ENCODE data around the gene MRPL54. TPM values are rescaled to one million over a fixed set of nuclear protein-coding genes. Genes with fewer than 3 reads are reported as not detected.

Gene MRPL54
- total and polyA plus RNA-seq, 4 donors, result 33.2 to 77.8 (median 43.1) TPM

GRCh38 chr19:3773814-3774515 lies 11.5 kb downstream of the MRPL54 start:
- 79% methylated on average over 12 of the region's 12 CpGs for WGBS (ENCODE audit: insufficient coverage)
- no peaks in the 10 kb centered on the region for H3K9me3 ChIP-seq (ENCODE audit: control insufficient read depth, insufficient read depth, low read length)
- DNase-seq (ENCODE audit: low read depth in 4 of 6, low spot score in 6 of 6), result no peak

GRCh38 chr19:3774621-3775373 lies 12.3 kb downstream of the MRPL54 start:
- DNase-seq (ENCODE audit: low read depth in 4 of 6, low spot score in 6 of 6), result no peak
- H3K36me3 ChIP-seq (ENCODE audit: control insufficient read depth, insufficient read depth, low read length), result peaks cover 31% of the 10 kb centered on the region
- H3K27ac ChIP-seq (ENCODE audit: low read depth, low read length), result no peak overlapping the region
- 57% methylated on average over 21 of the region's 25 CpGs for WGBS (ENCODE audit: insufficient coverage)
- no peaks in the 10 kb centered on the region for H3K27me3 ChIP-seq (ENCODE audit: control insufficient read depth, insufficient read depth, low read length)
- no peaks in the 10 kb centered on the region for H3K9me3 ChIP-seq (ENCODE audit: control insufficient read depth, insufficient read depth, low read length)
- no peak overlapping the region for H3K4me3 ChIP-seq (ENCODE audit: low read depth, low read length)
- H3K4me1 ChIP-seq (ENCODE audit: control insufficient read depth, insufficient read depth, low read length), result no peaks in the 10 kb centered on the region

More at GRCh38 chr19:3773814-3774515, 11.5 kb downstream of the MRPL54 start:
- no peak overlapping the region for H3K27ac ChIP-seq (ENCODE audit: low read depth, low read length)
- no peaks in the 10 kb centered on the region for H3K27me3 ChIP-seq (ENCODE audit: control insufficient read depth, insufficient read depth, low read length)
- H3K4me3 ChIP-seq (ENCODE audit: low read depth, low read length), result no peak overlapping the region
- H3K36me3 ChIP-seq (ENCODE audit: control insufficient read depth, insufficient read depth, low read length), result peaks cover 34% of the 10 kb centered on the region
- no peaks in the 10 kb centered on the region for H3K4me1 ChIP-seq (ENCODE audit: control insufficient read depth, insufficient read depth, low read length)

DNA sequence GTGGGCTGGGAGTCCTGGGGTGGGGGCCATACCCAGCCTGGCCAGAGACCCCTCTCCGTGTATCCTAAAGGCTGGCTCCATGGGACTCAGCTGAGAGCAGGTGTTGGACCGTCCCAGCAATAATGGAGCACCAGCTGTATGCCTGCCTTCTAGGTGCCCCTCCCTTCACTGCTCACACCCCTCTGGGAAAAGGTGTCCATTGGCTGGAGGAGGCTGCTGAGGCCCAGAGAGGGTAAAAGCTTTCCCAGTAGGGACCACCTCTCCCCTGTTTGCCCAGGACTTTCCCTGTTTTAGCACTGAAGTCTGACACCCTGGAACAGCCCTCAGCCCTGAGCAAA lies 12.9 kb downstream of the MRPL54 start:
- Histone ChIP-seq H3K4me1 (ENCODE audit: control insufficient read depth, insufficient read depth, low read length) (no peaks in the 10 kb centered on the region), H3K36me3 (ENCODE audit: control insufficient read depth, insufficient read depth, low read length) (peaks cover 26% of the 10 kb centered on the region), H3K27me3 (ENCODE audit: control insufficient read depth, insufficient read depth, low read length) (no peaks in the 10 kb centered on the region), H3K4me3 (ENCODE audit: low read depth, low read length) (no peak overlapping the region), H3K27ac (ENCODE audit: low read depth, low read length) (no peak overlapping the region), H3K9me3 (ENCODE audit: control insufficient read depth, insufficient read depth, low read length) (no peaks in the 10 kb centered on the region)
- no peak for DNase-seq (ENCODE audit: low read depth in 4 of 6, low spot score in 6 of 6)
- WGBS (ENCODE audit: insufficient coverage), result 93% methylated on average over 2 of the region's 2 CpGs

GRCh38 chr19:3775831-3776230 lies 13.3 kb downstream of the MRPL54 start:
- H3K4me3 ChIP-seq (ENCODE audit: low read depth, low read length), result no peak overlapping the region
- no peaks in the 10 kb centered on the region for H3K4me1 ChIP-seq (ENCODE audit: control insufficient read depth, insufficient read depth, low read length)
- no peak for DNase-seq (ENCODE audit: low read depth in 4 of 6, low spot score in 6 of 6)
- no peaks in the 10 kb centered on the region for H3K27me3 ChIP-seq (ENCODE audit: control insufficient read depth, insufficient read depth, low read length)
- 92% methylated on average over 5 of the region's 5 CpGs for WGBS (ENCODE audit: insufficient coverage)
- peaks cover 22% of the 10 kb centered on the region for H3K36me3 ChIP-seq (ENCODE audit: control insufficient read depth, insufficient read depth, low read length)
- H3K9me3 ChIP-seq (ENCODE audit: control insufficient read depth, insufficient read depth, low read length), result no peaks in the 10 kb centered on the region
- H3K27ac ChIP-seq (ENCODE audit: low read depth, low read length), result no peak overlapping the region

- Histone ChIP-seq H3K4me3 (ENCODE audit: low read depth, low read length) (no peak overlapping the region), H3K27ac (ENCODE audit: low read depth, low read length) (no peak overlapping the region), H3K27me3 (ENCODE audit: control insufficient read depth, insufficient read depth, low read length) (no peaks in the 10 kb centered on the region), H3K36me3 (ENCODE audit: control insufficient read depth, insufficient read depth, low read length) (peaks cover 18% of the 10 kb centered on the region), H3K4me1 (ENCODE audit: control insufficient read depth, insufficient read depth, low read length) (no peaks in the 10 kb centered on the region), H3K9me3 (ENCODE audit: control insufficient read depth, insufficient read depth, low read length) (peaks cover 2% of the 10 kb centered on the region)
- WGBS (ENCODE audit: insufficient coverage), result 77% methylated on average over 1 of the region's 1 CpG
- no peak for DNase-seq (ENCODE audit: low read depth in 4 of 6, low spot score in 6 of 6)
These were observed 14.1 kb downstream of the MRPL54 start for GRCh38 chr19:3776479-3777040.

DNA sequence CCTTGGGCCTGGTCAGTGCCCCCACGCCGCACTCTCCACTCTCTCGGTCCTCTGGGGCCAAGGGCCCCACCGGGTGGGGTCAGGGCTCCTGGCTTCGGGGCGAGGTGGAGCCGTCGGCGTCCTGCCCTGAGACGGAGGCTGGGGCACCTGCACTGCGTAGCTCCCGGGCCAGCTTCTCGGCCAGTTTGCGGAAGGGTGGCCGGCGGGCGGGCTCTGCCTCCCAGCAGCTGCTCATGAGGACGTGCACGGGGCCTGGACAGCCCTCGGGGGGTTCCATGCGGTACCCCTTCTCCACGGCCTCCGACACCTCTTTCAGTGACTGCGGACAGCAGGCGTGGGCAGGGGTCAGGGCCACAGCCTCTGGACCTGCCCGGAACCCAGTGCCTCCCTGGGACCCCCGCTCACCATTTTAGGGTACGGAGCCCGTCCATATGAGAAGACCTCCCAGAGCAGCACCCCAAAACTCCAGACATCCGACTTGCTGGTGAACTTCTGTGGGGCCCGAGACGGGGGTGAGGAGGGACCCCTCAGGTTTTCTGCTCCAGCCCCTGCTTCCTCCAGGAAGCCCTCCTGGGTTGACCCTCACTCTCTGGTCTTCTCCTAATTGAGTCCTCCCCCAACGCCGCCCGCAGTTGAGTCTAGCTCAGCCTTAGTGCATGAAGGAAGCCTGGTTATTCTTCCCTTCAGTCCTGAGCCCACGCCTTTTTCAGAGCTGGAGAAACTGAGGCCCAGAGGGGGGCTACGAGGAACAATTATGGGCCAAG lies 15.8 kb downstream of the MRPL54 start:
- no peaks in the 10 kb centered on the region for H3K4me1 ChIP-seq (ENCODE audit: control insufficient read depth, insufficient read depth, low read length)
- H3K4me3 ChIP-seq (ENCODE audit: low read depth, low read length), result no peak overlapping the region
- H3K9me3 ChIP-seq (ENCODE audit: control insufficient read depth, insufficient read depth, low read length), result peaks cover 6% of the 10 kb centered on the region
- H3K27me3 ChIP-seq (ENCODE audit: control insufficient read depth, insufficient read depth, low read length), result no peaks in the 10 kb centered on the region
- H3K36me3 ChIP-seq (ENCODE audit: control insufficient read depth, insufficient read depth, low read length), result peaks cover 28% of the 10 kb centered on the region
- 89% methylated on average over 37 of the region's 37 CpGs for WGBS (ENCODE audit: insufficient coverage)
- H3K27ac ChIP-seq (ENCODE audit: low read depth, low read length), result no peak overlapping the region
- no peak for DNase-seq (ENCODE audit: low read depth in 4 of 6, low spot score in 6 of 6)

- no peak overlapping the region for H3K27ac ChIP-seq (ENCODE audit: low read depth, low read length)
- WGBS (ENCODE audit: insufficient coverage), result 84% methylated on average over 32 of the region's 44 CpGs
These were observed 16.6 kb downstream of the MRPL54 start for GRCh38 chr19:3778899-3779723.

GRCh38 chr19:3780786-3781304 lies 18.4 kb downstream of the MRPL54 start:
- Histone ChIP-seq H3K4me3 (ENCODE audit: low read depth, low read length) (no peak overlapping the region), H3K27me3 (ENCODE audit: control insufficient read depth, insufficient read depth, low read length) (peaks cover 10% of the 10 kb centered on the region)

More at GRCh38 chr19:3778899-3779723, 16.6 kb downstream of the MRPL54 start:
- H3K4me1 ChIP-seq (ENCODE audit: control insufficient read depth, insufficient read depth, low read length), result no peaks in the 10 kb centered on the region
- peaks cover 6% of the 10 kb centered on the region for H3K9me3 ChIP-seq (ENCODE audit: control insufficient read depth, insufficient read depth, low read length)
- no peak for DNase-seq (ENCODE audit: low read depth in 4 of 6, low spot score in 6 of 6)
- peaks cover 36% of the 10 kb centered on the region for H3K36me3 ChIP-seq (ENCODE audit: control insufficient read depth, insufficient read depth, low read length)
- H3K27me3 ChIP-seq (ENCODE audit: control insufficient read depth, insufficient read depth, low read length), result no peaks in the 10 kb centered on the region
- no peak overlapping the region for H3K4me3 ChIP-seq (ENCODE audit: low read depth, low read length)

More at GRCh38 chr19:3780786-3781304, 18.4 kb downstream of the MRPL54 start:
- Histone ChIP-seq H3K4me1 (ENCODE audit: control insufficient read depth, insufficient read depth, low read length) (peaks cover 6% of the 10 kb centered on the region), H3K36me3 (ENCODE audit: control insufficient read depth, insufficient read depth, low read length) (peaks cover 41% of the 10 kb centered on the region), H3K9me3 (ENCODE audit: control insufficient read depth, insufficient read depth, low read length) (peaks cover 6% of the 10 kb centered on the region), H3K27ac (ENCODE audit: low read depth, low read length) (no peak overlapping the region)
- no peak for DNase-seq (ENCODE audit: low read depth in 4 of 6, low spot score in 6 of 6)
- 90% methylated on average over 8 of the region's 9 CpGs for WGBS (ENCODE audit: insufficient coverage)
